HCT116 (cell line): ENCODE data around the gene TMEM181.

Experiments used
- ATF3 ChIP-seq: IDR thresholded peaks from 2 replicates; pipeline ENCODE4 v1.6.1; 2012
- CTCF ChIP-seq, 3 experiments: fragments of 200-600 bp in 1 of 3; sonication (generic) in 1 of 3; IDR thresholded peaks in 2 of 3; conservative IDR thresholded peaks in 1 of 3; 2 replicates each; pipeline ENCODE4 v1.5.1; 2012 to 2017; ENCODE audit warnings: low read depth in 2 of 3, low read length in 2 of 3, antibody characterized with exemption in 1 of 3, borderline replicate concordance in 1 of 3, control low read depth in 1 of 3, mild to moderate bottlenecking in 1 of 3, mixed read lengths in 1 of 3, mixed run types in 1 of 3, moderate library complexity in 1 of 3; ENCODE audit not compliant: insufficient read depth in 1 of 3
- EGR1 ChIP-seq: IDR thresholded peaks from 2 replicates; pipeline ENCODE4 v1.6.1; 2012; ENCODE audit warnings: low read depth
- POLR2A ChIP-seq: IDR thresholded peaks from 2 replicates; pipeline ENCODE4 v1.7.0; 2011; ENCODE audit warnings: borderline replicate concordance; ENCODE audit not compliant: insufficient read depth, insufficient read length; ENCODE audit errors: extremely low read depth
- POLR2AphosphoS5 ChIP-seq: IDR thresholded peaks from 2 replicates; pipeline ENCODE4 v1.6.1; 2011; ENCODE audit warnings: mild to moderate bottlenecking, low read depth, low read length, moderate library complexity
- RAD21 ChIP-seq: IDR thresholded peaks from 2 replicates; pipeline ENCODE4 v1.6.1; 2012; ENCODE audit warnings: low read depth, mild to moderate bottlenecking

GRCh38 chr6:158649289-158650143 is 89.6 kb downstream of the TMEM181 start, which contains the start of gene SYTL3:
- no peak for TF ChIP-seq ATF3
- no peak for TF ChIP-seq EGR1
- TF ChIP-seq CTCF (IDR thresholded peaks at IDR 0.05 in 2 of 3, conservative IDR thresholded peaks at IDR 0.05 in 1 of 3; ENCODE audit: borderline replicate concordance in 1 of 3, insufficient read depth in 1 of 3, low read depth in 2 of 3, low read length in 2 of 3): no peak
- TF ChIP-seq RAD21: no peak
- TF ChIP-seq POLR2A: no peak
- no peak for TF ChIP-seq POLR2AphosphoS5
